Cardiac fibroblast (primary cell): Measurements from ENCODE around the gene MYOM3.

Source experiments
- DNase-seq, 2 donors: peaks; one replicate each; pipeline versions ENCODE4 v3.0.0 to v3.0.0-alpha.2; 2010; ENCODE audit warnings: low read depth in 2 of 2
- H3K4me3 ChIP-seq, 2 donors: replicated peaks in 1 of 2; 1 replicate in 1 of 2; 2 replicates in 1 of 2; pipeline ENCODE4 v1.5.1; 2011; ENCODE audit warnings: low read depth in 2 of 2, low read length in 2 of 2, mild to moderate bottlenecking in 2 of 2, moderate library complexity in 1 of 2
- CTCF ChIP-seq: IDR thresholded peaks from one replicate; pipeline ENCODE4 v1.5.1; 2011; ENCODE audit warnings: low read depth, mild to moderate bottlenecking, low read length, inconsistent platforms

The MYOM3 gene

GRCh38 chr1:24138476-24139221, 26.7 kb upstream of the MYOM3 start:
- no peak for TF ChIP-seq CTCF
- DNase-seq, result no peak
- H3K4me3 ChIP-seq, result no peak overlapping the region

- TF ChIP-seq CTCF, result no peak
- H3K4me3 ChIP-seq, result no peak overlapping the region
Measured at GRCh38 chr1:24136956-24137539, 25.1 kb upstream of the MYOM3 start.

GRCh38 chr1:24134376-24134775, 22.4 kb upstream of the MYOM3 start:
- no peak for TF ChIP-seq CTCF
- H3K4me3 ChIP-seq, result no peak overlapping the region
- no peak for DNase-seq

More at GRCh38 chr1:24136956-24137539, 25.1 kb upstream of the MYOM3 start:
- no peak for DNase-seq

- H3K4me3 ChIP-seq, result no peak overlapping the region
- TF ChIP-seq CTCF, result no peak
- no peak for DNase-seq
Measured at GRCh38 chr1:24133819-24134218, 21.9 kb upstream of the MYOM3 start.

GRCh38 chr1:24130385-24130784, 18.4 kb upstream of the MYOM3 start:
- DNase-seq, result no peak
- H3K4me3 ChIP-seq, result no peak overlapping the region
- no peak for TF ChIP-seq CTCF

- no peak for DNase-seq
- no peak overlapping the region for H3K4me3 ChIP-seq
- TF ChIP-seq CTCF, result no peak
Measured at GRCh38 chr1:24127801-24128363, 15.9 kb upstream of the MYOM3 start.
